ENCODE results near the gene EIF4G2. TPM values are rescaled to one million over a fixed set of nuclear protein-coding genes. Genes with fewer than 3 reads are reported as not detected.

The EIF4G2 gene
- total RNA-seq, 1 donor from 2014 or later, result 765 TPM

GRCh38 chr11:10818594-10818993 is 9.9 kb upstream of the EIF4G2 start:
- DNase-seq (ENCODE audit: low spot score), result no peak

GRCh38 chr11:10813945-10814344 is 5.2 kb upstream of the EIF4G2 start:
- no peak for DNase-seq (ENCODE audit: low spot score)
- intact Hi-C loops (cut with DNase I), result no loop called here

More at GRCh38 chr11:10818594-10818993, 9.9 kb upstream of the EIF4G2 start:
- intact Hi-C loops (cut with DNase I), result no loop called here

GRCh38 chr11:10809373-10810160 is 841 bp upstream of the EIF4G2 start:
- no peak for DNase-seq (ENCODE audit: low spot score)
- intact Hi-C loops (cut with DNase I), result loop anchor here (2.0 to 5.0 kb wide), 4 partner anchors 37 to 1033 kb away; partner anchors contain the start of gene USP47

GRCh38 chr11:10808235-10808552 is 532 bp downstream of the EIF4G2 start:
- intact Hi-C loops (cut with DNase I), result loop anchor here (1.0 to 5.0 kb wide), 5 partner anchors 36 to 1034 kb away; partner anchors contain the start of gene USP47
- DNase-seq (ENCODE audit: low spot score), result no peak

- intact Hi-C loops (cut with DNase I), result loop anchor here (1.0 to 5.0 kb wide), 5 partner anchors 35 to 1035 kb away; partner anchors contain the start of gene USP47
- peak; percentile 92 for DNase-seq (ENCODE audit: low spot score)
Observed at GRCh38 chr11:10807493-10808234, 1.1 kb downstream of the EIF4G2 start.

GRCh38 chr11:10806206-10806605 is 2.5 kb downstream of the EIF4G2 start:
- no peak for DNase-seq (ENCODE audit: low spot score)

GRCh38 chr11:10805741-10806140 is 3.0 kb downstream of the EIF4G2 start:
- no peak for DNase-seq (ENCODE audit: low spot score)
- intact Hi-C loops (cut with DNase I), result loop anchor here (5.0 kb wide), 2 partner anchors 33 to 1037 kb away; partner anchors contain the start of gene USP47

More at GRCh38 chr11:10806206-10806605, 2.5 kb downstream of the EIF4G2 start:
- intact Hi-C loops (cut with DNase I), result loop anchor here (5.0 kb wide), 2 partner anchors 34 to 1036 kb away; partner anchors contain the start of gene USP47

- intact Hi-C loops (cut with DNase I), result loop anchor here (5.0 kb wide), 1 partner anchor 984 kb away; no protein-coding TSS in a partner anchor
- DNase-seq (ENCODE audit: low spot score), result no peak
Observed at GRCh38 chr11:10803676-10804075, 5.0 kb downstream of the EIF4G2 start.

GRCh38 chr11:10800292-10800691 is 8.4 kb downstream of the EIF4G2 start:
- intact Hi-C loops (cut with DNase I), result loop anchor here (5.0 kb wide), 1 partner anchor 987 kb away; no protein-coding TSS in a partner anchor
- no peak for DNase-seq (ENCODE audit: low spot score)

- intact Hi-C loops (cut with DNase I), result no loop called here
- no peak for DNase-seq (ENCODE audit: low spot score)
Observed at GRCh38 chr11:10798330-10798928, 10.3 kb downstream of the EIF4G2 start.

- intact Hi-C loops (cut with DNase I), result no loop called here
- DNase-seq (ENCODE audit: low spot score), result no peak
Observed at GRCh38 chr11:10797531-10797930, 11.2 kb downstream of the EIF4G2 start.

- no peak for DNase-seq (ENCODE audit: low spot score)
- intact Hi-C loops (cut with DNase I), result no loop called here
Observed at GRCh38 chr11:10797001-10797400, 11.7 kb downstream of the EIF4G2 start.

- intact Hi-C loops (cut with DNase I), result no loop called here
- DNase-seq (ENCODE audit: low spot score), result no peak
Observed at GRCh38 chr11:10796191-10796590, 12.5 kb downstream of the EIF4G2 start.

GRCh38 chr11:10793470-10794255 is 15.1 kb downstream of the EIF4G2 start:
- DNase-seq (ENCODE audit: low spot score), result no peak
- intact Hi-C loops (cut with DNase I), result loop anchor here (2.0 to 5.0 kb wide), 2 partner anchors 139 to 229 kb away; no protein-coding TSS in a partner anchor

- intact Hi-C loops (cut with DNase I), result loop anchor here (2.0 to 5.0 kb wide), 2 partner anchors 140 to 230 kb away; no protein-coding TSS in a partner anchor
- peak; percentile 94 for DNase-seq (ENCODE audit: low spot score)
Observed at GRCh38 chr11:10792385-10793068, 16.2 kb downstream of the EIF4G2 start.

GRCh38 chr11:10786451-10786850 is 22.3 kb downstream of the EIF4G2 start:
- intact Hi-C loops (cut with DNase I), result no loop called here
- no peak for DNase-seq (ENCODE audit: low spot score)

- DNase-seq (ENCODE audit: low spot score), result no peak
- intact Hi-C loops (cut with DNase I), result no loop called here
Observed at GRCh38 chr11:10785146-10785474, 23.6 kb downstream of the EIF4G2 start.
